Measurements from ENCODE around the gene TRMT44.
"Not testable (repeated sequence)": the region's sequence is repeated elsewhere in the genome, so short reads cannot be mapped to it uniquely, and the experiment has no call there.

Gene TRMT44

GRCh38 chr4:8510611-8511285 lies 70.2 kb downstream of the TRMT44 start:
- DNase-seq (ENCODE audit: low read depth, low spot score) = no peak

- no peak for DNase-seq (ENCODE audit: low read depth, low spot score)
Observed at GRCh38 chr4:8512510-8512909, 71.9 kb downstream of the TRMT44 start.

GRCh38 chr4:8513080-8513479 lies 72.5 kb downstream of the TRMT44 start:
- DNase-seq (ENCODE audit: low read depth, low spot score) = not testable (repeated sequence)

GRCh38 chr4:8513931-8514330 lies 73.4 kb downstream of the TRMT44 start:
- DNase-seq (ENCODE audit: low read depth, low spot score) = no peak

GRCh38 chr4:8514391-8514790 lies 73.8 kb downstream of the TRMT44 start:
- no peak for DNase-seq (ENCODE audit: low read depth, low spot score)

GRCh38 chr4:8515316-8516060 lies 74.9 kb downstream of the TRMT44 start:
- DNase-seq (ENCODE audit: low read depth, low spot score) = no peak

GRCh38 chr4:8516061-8516573 lies 75.5 kb downstream of the TRMT44 start:
- no peak for DNase-seq (ENCODE audit: low read depth, low spot score)

GRCh38 chr4:8516996-8517550 lies 76.5 kb downstream of the TRMT44 start:
- no peak for DNase-seq (ENCODE audit: low read depth, low spot score)

GRCh38 chr4:8517946-8518345 lies 77.4 kb downstream of the TRMT44 start:
- DNase-seq (ENCODE audit: low read depth, low spot score) = no peak

- no peak for DNase-seq (ENCODE audit: low read depth, low spot score)
Observed at GRCh38 chr4:8522160-8523120, 81.9 kb downstream of the TRMT44 start.

- no peak for DNase-seq (ENCODE audit: low read depth, low spot score)
Observed at GRCh38 chr4:8523175-8523574, 82.6 kb downstream of the TRMT44 start.

GRCh38 chr4:8523766-8524165 lies 83.2 kb downstream of the TRMT44 start:
- no peak for DNase-seq (ENCODE audit: low read depth, low spot score)

GRCh38 chr4:8524595-8525382 lies 84.2 kb downstream of the TRMT44 start:
- no peak for DNase-seq (ENCODE audit: low read depth, low spot score)

- no peak for DNase-seq (ENCODE audit: low read depth, low spot score)
Observed at GRCh38 chr4:8525383-8526120, 85.0 kb downstream of the TRMT44 start.

Measured in ELF-1 (cell line).